ENCODE data around the gene ZBTB22.

DNA sequence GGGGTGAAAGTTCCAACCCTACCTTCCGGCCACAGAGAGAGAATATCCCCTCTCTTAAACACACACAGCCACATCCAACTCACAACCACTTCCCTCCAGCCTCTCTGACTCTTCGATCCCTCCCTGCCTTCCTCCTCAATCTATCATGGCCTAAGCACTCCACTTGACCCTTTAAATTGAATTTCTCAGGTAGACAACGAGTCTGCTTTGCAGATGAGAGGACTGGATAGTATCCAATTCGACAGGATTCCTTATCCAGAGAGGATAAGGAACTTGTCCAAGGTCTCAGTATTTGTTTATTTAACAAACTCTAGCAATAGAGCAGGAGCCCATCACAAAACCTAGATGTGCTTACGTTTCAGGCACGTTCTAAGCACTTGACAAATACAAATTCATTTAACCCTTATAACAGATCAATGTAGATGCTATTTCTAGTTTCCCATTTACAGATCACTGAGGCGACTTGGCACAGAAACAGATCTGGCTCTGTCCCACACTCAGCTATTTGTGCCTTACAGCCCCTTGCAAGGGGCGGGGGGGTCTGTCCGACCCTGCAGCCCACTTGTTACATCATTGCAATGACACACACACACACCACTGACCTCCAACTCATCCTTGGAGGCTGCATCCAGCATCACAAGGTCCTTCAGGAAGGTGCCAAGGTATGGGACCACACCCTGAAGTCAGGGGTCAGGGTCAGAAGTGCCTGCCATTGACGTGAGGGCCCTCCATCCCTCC lies 23.3 kb downstream of the ZBTB22 start:
- TF ChIP-seq HNF4G (IDR thresholded peaks at IDR 0.05): no peak
- TF ChIP-seq, protein P1, sequence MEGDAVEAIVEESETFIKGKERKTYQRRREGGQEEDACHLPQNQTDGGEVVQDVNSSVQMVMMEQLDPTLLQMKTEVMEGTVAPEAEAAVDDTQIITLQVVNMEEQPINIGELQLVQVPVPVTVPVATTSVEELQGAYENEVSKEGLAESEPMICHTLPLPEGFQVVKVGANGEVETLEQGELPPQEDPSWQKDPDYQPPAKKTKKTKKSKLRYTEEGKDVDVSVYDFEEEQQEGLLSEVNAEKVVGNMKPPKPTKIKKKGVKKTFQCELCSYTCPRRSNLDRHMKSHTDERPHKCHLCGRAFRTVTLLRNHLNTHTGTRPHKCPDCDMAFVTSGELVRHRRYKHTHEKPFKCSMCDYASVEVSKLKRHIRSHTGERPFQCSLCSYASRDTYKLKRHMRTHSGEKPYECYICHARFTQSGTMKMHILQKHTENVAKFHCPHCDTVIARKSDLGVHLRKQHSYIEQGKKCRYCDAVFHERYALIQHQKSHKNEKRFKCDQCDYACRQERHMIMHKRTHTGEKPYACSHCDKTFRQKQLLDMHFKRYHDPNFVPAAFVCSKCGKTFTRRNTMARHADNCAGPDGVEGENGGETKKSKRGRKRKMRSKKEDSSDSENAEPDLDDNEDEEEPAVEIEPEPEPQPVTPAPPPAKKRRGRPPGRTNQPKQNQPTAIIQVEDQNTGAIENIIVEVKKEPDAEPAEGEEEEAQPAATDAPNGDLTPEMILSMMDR (IDR thresholded peaks at IDR 0.05; ENCODE audit: low read depth, low read length, missing input control): no peak
- TF ChIP-seq EGR1 (IDR thresholded peaks at IDR 0.05; ENCODE audit: low read depth in 2 of 2): no peak
- TF ChIP-seq, protein P2, sequence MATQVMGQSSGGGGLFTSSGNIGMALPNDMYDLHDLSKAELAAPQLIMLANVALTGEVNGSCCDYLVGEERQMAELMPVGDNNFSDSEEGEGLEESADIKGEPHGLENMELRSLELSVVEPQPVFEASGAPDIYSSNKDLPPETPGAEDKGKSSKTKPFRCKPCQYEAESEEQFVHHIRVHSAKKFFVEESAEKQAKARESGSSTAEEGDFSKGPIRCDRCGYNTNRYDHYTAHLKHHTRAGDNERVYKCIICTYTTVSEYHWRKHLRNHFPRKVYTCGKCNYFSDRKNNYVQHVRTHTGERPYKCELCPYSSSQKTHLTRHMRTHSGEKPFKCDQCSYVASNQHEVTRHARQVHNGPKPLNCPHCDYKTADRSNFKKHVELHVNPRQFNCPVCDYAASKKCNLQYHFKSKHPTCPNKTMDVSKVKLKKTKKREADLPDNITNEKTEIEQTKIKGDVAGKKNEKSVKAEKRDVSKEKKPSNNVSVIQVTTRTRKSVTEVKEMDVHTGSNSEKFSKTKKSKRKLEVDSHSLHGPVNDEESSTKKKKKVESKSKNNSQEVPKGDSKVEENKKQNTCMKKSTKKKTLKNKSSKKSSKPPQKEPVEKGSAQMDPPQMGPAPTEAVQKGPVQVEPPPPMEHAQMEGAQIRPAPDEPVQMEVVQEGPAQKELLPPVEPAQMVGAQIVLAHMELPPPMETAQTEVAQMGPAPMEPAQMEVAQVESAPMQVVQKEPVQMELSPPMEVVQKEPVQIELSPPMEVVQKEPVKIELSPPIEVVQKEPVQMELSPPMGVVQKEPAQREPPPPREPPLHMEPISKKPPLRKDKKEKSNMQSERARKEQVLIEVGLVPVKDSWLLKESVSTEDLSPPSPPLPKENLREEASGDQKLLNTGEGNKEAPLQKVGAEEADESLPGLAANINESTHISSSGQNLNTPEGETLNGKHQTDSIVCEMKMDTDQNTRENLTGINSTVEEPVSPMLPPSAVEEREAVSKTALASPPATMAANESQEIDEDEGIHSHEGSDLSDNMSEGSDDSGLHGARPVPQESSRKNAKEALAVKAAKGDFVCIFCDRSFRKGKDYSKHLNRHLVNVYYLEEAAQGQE (IDR thresholded peaks at IDR 0.05): no peak

All from liver (tissue), 3 donors.